GM12875 (cell line): Measurements from ENCODE around the gene TNFSF10.

Source experiments
- H3K4me3 ChIP-seq: one replicate; pipeline ENCODE4 v1.5.1; 2011; ENCODE audit warnings: low read depth, low read length, control low read depth
- CTCF ChIP-seq: IDR thresholded peaks from 2 replicates; pipeline ENCODE4 v1.5.1; 2011; ENCODE audit warnings: low read depth, mild to moderate bottlenecking, control low read depth, inconsistent platforms, low read length, moderate library complexity, borderline replicate concordance; ENCODE audit not compliant: insufficient read depth

TNFSF10 gene

GRCh38 chr3:172551874-172552273, 28.6 kb upstream of the TNFSF10 start:
- TF ChIP-seq CTCF, result no peak
- H3K4me3 ChIP-seq, result no peak overlapping the region

GRCh38 chr3:172550347-172550943, 27.2 kb upstream of the TNFSF10 start:
- no peak overlapping the region for H3K4me3 ChIP-seq
- TF ChIP-seq CTCF, result no peak

GRCh38 chr3:172549144-172549543, 25.9 kb upstream of the TNFSF10 start:
- no peak for TF ChIP-seq CTCF
- H3K4me3 ChIP-seq, result no peak overlapping the region

GRCh38 chr3:172546628-172547214, 23.5 kb upstream of the TNFSF10 start:
- no peak overlapping the region for H3K4me3 ChIP-seq
- TF ChIP-seq CTCF, result no peak

- TF ChIP-seq CTCF, result no peak
- no peak overlapping the region for H3K4me3 ChIP-seq
These were observed 22.9 kb upstream of the TNFSF10 start for GRCh38 chr3:172546105-172546504.

GRCh38 chr3:172544404-172544803, 21.2 kb upstream of the TNFSF10 start:
- H3K4me3 ChIP-seq, result no peak overlapping the region
- no peak for TF ChIP-seq CTCF

- H3K4me3 ChIP-seq, result no peak overlapping the region
- TF ChIP-seq CTCF, result no peak
These were observed 20.7 kb upstream of the TNFSF10 start for GRCh38 chr3:172543884-172544283.
